ENCODE data around the gene SLC35F1. TPM values are rescaled to one million over a fixed set of nuclear protein-coding genes. Genes with fewer than 3 reads are reported as not detected.

SLC35F1 gene
- total RNA-seq, 2 donors from 2014 or later = 1.5 to 2.1 TPM

DNA sequence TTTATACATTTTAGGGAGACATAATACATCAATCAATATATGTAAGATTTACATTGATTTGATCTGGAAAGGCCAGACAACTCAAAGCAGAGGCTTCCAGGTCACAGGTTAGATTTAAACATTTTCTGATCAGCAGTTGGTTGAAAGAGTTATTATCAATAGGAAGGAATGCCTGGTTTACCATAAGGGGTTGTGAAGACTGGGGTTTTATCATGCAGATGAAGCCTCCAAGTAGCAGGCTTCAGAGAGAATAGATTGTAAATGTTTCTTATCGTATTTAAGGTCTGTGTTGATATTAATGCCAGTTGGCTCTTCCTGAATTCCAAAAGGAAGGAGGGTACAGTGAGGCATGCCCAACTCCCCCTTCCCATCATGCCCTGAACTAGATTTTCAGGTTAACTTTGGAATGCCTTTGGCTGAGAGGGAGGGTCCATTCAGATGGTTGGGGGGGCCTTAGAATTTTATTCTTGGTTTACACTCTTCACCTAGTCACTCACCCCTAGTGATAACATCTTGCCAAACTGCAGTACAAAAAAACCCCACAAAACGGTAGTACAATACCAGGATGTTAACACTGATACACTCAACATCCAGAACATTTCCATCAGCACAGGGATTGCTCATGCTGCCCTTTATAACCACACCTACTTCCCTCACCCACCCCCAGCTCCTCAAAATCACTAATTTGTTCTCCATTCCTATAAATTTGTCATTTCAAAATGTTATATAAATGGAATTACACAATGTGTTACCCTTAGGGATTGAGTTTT, 381.5 kb downstream of the SLC35F1 start:
- intact Hi-C loops (cut with DNase I) = loop anchor here (5.0 to 10.0 kb wide), 3 partner anchors 219 to 334 kb away; no protein-coding TSS in a partner anchor
- no peak for DNase-seq (ENCODE audit: low spot score)
- 15% methylated on average over 2 of the region's 2 CpGs for WGBS
- H3K27ac ChIP-seq = no peak overlapping the region
- no peaks in the 10 kb centered on the region for H3K36me3 ChIP-seq
- no peaks in the 10 kb centered on the region for H3K9me3 ChIP-seq
- no peak overlapping the region for H3K4me3 ChIP-seq
- no peaks in the 10 kb centered on the region for H3K4me1 ChIP-seq (replicated peaks)
- no peak for TF ChIP-seq POLR2AphosphoS5 (IDR thresholded peaks at IDR 0.05)
- TF ChIP-seq, protein P1, sequence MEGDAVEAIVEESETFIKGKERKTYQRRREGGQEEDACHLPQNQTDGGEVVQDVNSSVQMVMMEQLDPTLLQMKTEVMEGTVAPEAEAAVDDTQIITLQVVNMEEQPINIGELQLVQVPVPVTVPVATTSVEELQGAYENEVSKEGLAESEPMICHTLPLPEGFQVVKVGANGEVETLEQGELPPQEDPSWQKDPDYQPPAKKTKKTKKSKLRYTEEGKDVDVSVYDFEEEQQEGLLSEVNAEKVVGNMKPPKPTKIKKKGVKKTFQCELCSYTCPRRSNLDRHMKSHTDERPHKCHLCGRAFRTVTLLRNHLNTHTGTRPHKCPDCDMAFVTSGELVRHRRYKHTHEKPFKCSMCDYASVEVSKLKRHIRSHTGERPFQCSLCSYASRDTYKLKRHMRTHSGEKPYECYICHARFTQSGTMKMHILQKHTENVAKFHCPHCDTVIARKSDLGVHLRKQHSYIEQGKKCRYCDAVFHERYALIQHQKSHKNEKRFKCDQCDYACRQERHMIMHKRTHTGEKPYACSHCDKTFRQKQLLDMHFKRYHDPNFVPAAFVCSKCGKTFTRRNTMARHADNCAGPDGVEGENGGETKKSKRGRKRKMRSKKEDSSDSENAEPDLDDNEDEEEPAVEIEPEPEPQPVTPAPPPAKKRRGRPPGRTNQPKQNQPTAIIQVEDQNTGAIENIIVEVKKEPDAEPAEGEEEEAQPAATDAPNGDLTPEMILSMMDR (IDR thresholded peaks at IDR 0.05) = peak in 1 of 4 experiments; percentile 16
- no peaks in the 10 kb centered on the region for H3K27me3 ChIP-seq (replicated peaks; ENCODE audit: insufficient read depth)

DNA sequence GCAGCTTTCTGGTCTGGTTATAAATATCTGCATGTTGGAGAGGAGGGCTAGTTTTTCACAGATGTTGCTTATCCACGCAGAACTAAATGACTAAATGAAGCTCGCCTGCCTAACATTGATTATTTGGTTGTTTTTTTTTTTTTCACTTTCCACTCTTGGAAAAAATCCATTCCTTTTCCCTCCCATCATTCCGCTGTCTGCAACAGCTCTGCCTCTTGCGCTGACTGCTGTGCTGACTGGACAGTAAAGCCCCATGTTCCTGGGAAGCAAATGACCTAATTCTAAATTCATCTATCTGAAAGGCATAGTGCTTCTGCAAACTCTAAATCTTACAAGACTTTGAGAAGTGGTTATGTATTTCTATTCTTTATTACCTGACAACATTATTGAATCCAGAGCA, 385.5 kb downstream of the SLC35F1 start:
- Histone ChIP-seq H3K4me3 (no peak overlapping the region), H3K36me3 (no peaks in the 10 kb centered on the region), H3K4me1 (replicated peaks) (no peaks in the 10 kb centered on the region), H3K9me3 (no peaks in the 10 kb centered on the region), H3K27ac (no peak overlapping the region), H3K27me3 (replicated peaks; ENCODE audit: insufficient read depth) (no peaks in the 10 kb centered on the region)
- intact Hi-C loops (cut with DNase I) = no loop called here
- no peak for DNase-seq (ENCODE audit: low spot score)
- TF ChIP-seq POLR2A (IDR thresholded peaks at IDR 0.05) = no peak
- TF ChIP-seq POLR2AphosphoS5 (IDR thresholded peaks at IDR 0.05) = no peak
- TF ChIP-seq, protein P1 (IDR thresholded peaks at IDR 0.05) = no peak
- WGBS = 83% methylated on average over 4 of the region's 4 CpGs

DNA sequence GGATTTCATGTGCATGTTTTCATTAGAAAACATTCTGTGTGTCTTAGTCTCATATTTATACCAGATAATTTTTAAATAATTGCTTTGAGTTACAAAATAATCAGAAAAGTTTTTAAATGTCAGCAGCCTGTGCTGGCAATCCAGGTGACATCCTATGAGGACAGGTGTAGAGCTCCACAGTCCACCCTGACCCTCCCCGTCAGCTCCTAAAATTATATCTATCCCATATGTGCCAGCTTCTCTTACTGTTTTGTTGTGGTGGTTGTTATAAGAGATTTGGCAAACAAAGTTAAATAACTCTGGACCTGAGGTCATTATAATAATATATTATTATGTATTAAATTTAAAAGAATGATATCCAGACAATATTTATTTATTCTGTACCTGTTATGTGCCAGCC, 387.8 kb downstream of the SLC35F1 start:
- intact Hi-C loops (cut with DNase I) = no loop called here
- Histone ChIP-seq H3K27me3 (replicated peaks; ENCODE audit: insufficient read depth) (no peaks in the 10 kb centered on the region), H3K9me3 (no peaks in the 10 kb centered on the region), H3K36me3 (no peaks in the 10 kb centered on the region), H3K4me3 (no peak overlapping the region), H3K4me1 (replicated peaks) (no peaks in the 10 kb centered on the region), H3K27ac (no peak overlapping the region)
- whole genome bisulfite sequencing = 83% methylated on average over 1 of the region's 1 CpG
- TF ChIP-seq, protein P1 (IDR thresholded peaks at IDR 0.05) = no peak
- no peak for TF ChIP-seq POLR2AphosphoS5 (IDR thresholded peaks at IDR 0.05)
- TF ChIP-seq POLR2A (IDR thresholded peaks at IDR 0.05) = no peak
- no peak for DNase-seq (ENCODE audit: low spot score)

DNA sequence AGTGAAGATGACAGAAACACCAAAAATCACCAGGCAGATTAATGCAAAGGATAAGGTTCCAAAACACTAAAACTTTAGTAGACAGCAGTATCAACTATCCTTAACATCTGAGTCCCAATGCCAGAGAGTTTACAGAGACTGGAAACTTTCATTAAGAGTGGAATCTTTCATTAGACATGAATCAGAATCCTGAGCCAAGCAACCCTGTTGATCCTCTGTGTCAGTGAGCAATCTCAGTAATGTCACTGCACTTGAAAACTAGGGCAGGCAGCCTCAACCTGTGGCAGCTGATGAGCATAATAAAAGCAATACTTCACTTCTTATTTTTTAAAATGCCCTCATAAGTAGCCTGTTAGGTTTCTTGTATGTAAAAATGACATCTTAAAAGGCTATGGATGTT, 388.3 kb downstream of the SLC35F1 start:
- no peak overlapping the region for H3K4me3 ChIP-seq
- no peak overlapping the region for H3K27ac ChIP-seq
- H3K36me3 ChIP-seq = no peaks in the 10 kb centered on the region
- H3K4me1 ChIP-seq (replicated peaks) = no peaks in the 10 kb centered on the region
- no peaks in the 10 kb centered on the region for H3K9me3 ChIP-seq
- H3K27me3 ChIP-seq (replicated peaks; ENCODE audit: insufficient read depth) = no peaks in the 10 kb centered on the region
- TF ChIP-seq, protein P1 (IDR thresholded peaks at IDR 0.05) = no peak
- TF ChIP-seq POLR2A (IDR thresholded peaks at IDR 0.05) (no peak), POLR2AphosphoS5 (IDR thresholded peaks at IDR 0.05) (no peak)
- intact Hi-C loops (cut with DNase I) = no loop called here
- DNase-seq (ENCODE audit: low spot score) = no peak

Data from prostate gland (tissue), 2 donors.